DND-41 (cell line): ENCODE measurements around the gene ZMYND12.

Experiments
- ATAC-seq: fragments of 200-7000 bp; cut with Tn5 transposase; 3 replicates; pipeline ENCODE4 v1.9.1; 2021; ENCODE audit warnings: low read depth; ENCODE audit not compliant: insufficient read depth
- DNase-seq: peaks from one replicate; pipeline ENCODE4 v3.0.0-alpha.2; 2020
- H2AFZ ChIP-seq: 2 replicates; pipeline ENCODE4 v1.6.0; 2012; ENCODE audit warnings: low read depth, low read length
- H3K27ac ChIP-seq: 2 replicates; pipeline ENCODE4 v1.5.1; 2012; ENCODE audit warnings: low read length, inconsistent platforms
- H3K27me3 ChIP-seq: fragments of 200-600 bp; sonication (generic); 2 replicates; pipeline ENCODE4 v1.6.0; 2012; ENCODE audit warnings: low read length, mild to moderate bottlenecking, inconsistent platforms; ENCODE audit not compliant: insufficient read depth, poor library complexity
- H3K36me3 ChIP-seq: 2 replicates; pipeline ENCODE4 v1.5.1; 2012; ENCODE audit warnings: low read length, inconsistent platforms; ENCODE audit not compliant: insufficient read depth
- H3K4me1 ChIP-seq: 2 replicates; pipeline ENCODE4 v1.5.1; 2012; ENCODE audit warnings: mild to moderate bottlenecking, low read length; ENCODE audit not compliant: insufficient read depth
- H3K4me2 ChIP-seq: 2 replicates; pipeline ENCODE4 v1.6.0; 2012; ENCODE audit warnings: mild to moderate bottlenecking, moderate library complexity, low read length, inconsistent platforms; ENCODE audit not compliant: insufficient read depth
- H3K4me3 ChIP-seq, 2 experiments: fragments of 200-600 bp in 1 of 2; shearing (Covaris generic) in 1 of 2; 2 replicates each; pipeline ENCODE4 v1.5.1; 2012 to 2016; ENCODE audit warnings: inconsistent platforms in 2 of 2, low read length in 2 of 2, mild to moderate bottlenecking in 2 of 2, low read depth in 1 of 2, moderate library complexity in 1 of 2
- H3K79me2 ChIP-seq: 2 replicates; pipeline ENCODE4 v1.6.0; 2012; ENCODE audit warnings: low read length, inconsistent platforms; ENCODE audit not compliant: insufficient read depth
- H3K9ac ChIP-seq: 2 replicates; pipeline ENCODE4 v1.6.0; 2012; ENCODE audit warnings: low read depth, mild to moderate bottlenecking, inconsistent platforms, low read length, moderate library complexity
- H3K9me3 ChIP-seq: 2 replicates; pipeline ENCODE4 v1.5.1; 2012; ENCODE audit warnings: low read length, moderate library complexity, mild to moderate bottlenecking, inconsistent platforms; ENCODE audit not compliant: insufficient read depth, severe bottlenecking
- H4K20me1 ChIP-seq: 2 replicates; pipeline ENCODE4 v1.6.0; 2012; ENCODE audit warnings: low read length; ENCODE audit not compliant: insufficient read depth
- EZH2 ChIP-seq: IDR thresholded peaks from 3 replicates; pipeline ENCODE4 v1.6.1; 2012; ENCODE audit warnings: borderline replicate concordance, low read depth, mild to moderate bottlenecking, moderate library complexity, low read length, inconsistent platforms; ENCODE audit not compliant: severe bottlenecking
- TF ChIP-seq, protein P1 (sequence below): IDR thresholded peaks from 2 replicates; pipeline ENCODE4 v1.5.1; 2012; ENCODE audit warnings: borderline replicate concordance, low read length, moderate library complexity, mild to moderate bottlenecking; ENCODE audit not compliant: poor library complexity, severe bottlenecking; ENCODE audit errors: extremely low read depth

The ZMYND12 gene

DNA sequence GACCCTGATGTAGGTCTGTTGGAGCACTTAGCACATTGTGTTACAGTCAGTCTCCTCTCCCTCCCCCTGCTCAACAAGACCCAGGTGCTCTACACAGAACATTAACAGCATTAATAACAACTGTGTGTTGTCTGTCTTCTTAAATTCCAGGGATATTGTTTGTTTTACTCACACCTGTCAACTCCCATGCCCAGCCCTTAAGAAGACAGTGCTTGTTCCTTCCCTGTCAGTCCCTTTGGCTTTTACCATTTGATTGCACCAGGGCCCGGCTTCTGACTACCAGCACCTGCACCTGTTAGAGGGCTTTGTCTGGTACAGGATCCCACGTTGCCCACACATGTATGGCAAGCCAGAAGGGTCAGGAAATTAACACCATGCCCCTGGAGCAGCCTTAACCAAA lies 63.6 kb downstream of the ZMYND12 start:
- Histone ChIP-seq H3K27ac (no peak overlapping the region), H3K4me1 (no peaks in the 10 kb centered on the region), H3K36me3 (no peaks in the 10 kb centered on the region), H3K79me2 (no peaks in the 10 kb centered on the region), H3K4me3 (no peak overlapping the region), H3K27me3 (no peaks in the 10 kb centered on the region), H2AFZ (no peak overlapping the region), H4K20me1 (no peaks in the 10 kb centered on the region), H3K9ac (no peak overlapping the region), H3K4me2 (no peak overlapping the region), H3K9me3 (no peaks in the 10 kb centered on the region)
- ATAC-seq (no peak), DNase-seq (no peak)
- TF ChIP-seq EZH2 = no peak
- TF ChIP-seq, protein P1, sequence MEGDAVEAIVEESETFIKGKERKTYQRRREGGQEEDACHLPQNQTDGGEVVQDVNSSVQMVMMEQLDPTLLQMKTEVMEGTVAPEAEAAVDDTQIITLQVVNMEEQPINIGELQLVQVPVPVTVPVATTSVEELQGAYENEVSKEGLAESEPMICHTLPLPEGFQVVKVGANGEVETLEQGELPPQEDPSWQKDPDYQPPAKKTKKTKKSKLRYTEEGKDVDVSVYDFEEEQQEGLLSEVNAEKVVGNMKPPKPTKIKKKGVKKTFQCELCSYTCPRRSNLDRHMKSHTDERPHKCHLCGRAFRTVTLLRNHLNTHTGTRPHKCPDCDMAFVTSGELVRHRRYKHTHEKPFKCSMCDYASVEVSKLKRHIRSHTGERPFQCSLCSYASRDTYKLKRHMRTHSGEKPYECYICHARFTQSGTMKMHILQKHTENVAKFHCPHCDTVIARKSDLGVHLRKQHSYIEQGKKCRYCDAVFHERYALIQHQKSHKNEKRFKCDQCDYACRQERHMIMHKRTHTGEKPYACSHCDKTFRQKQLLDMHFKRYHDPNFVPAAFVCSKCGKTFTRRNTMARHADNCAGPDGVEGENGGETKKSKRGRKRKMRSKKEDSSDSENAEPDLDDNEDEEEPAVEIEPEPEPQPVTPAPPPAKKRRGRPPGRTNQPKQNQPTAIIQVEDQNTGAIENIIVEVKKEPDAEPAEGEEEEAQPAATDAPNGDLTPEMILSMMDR = no peak

DNA sequence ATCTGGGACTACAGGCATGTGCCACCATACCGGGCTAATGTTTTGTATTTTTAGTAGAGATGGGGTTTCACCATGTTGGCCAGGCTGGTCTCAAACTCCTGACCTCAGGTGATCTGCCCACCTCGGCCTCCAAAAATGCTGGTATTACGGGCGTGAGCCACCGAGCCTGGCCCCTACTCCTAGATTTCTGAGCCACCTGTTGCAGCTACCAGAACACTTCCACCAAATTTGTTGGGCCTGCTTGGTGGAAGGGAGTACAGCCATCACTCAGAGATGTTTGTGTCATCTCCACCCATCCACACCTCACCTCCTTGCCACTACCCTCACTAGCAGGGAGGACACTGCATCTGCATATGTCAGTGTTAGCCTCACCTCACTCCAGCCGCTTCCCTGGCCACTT lies 69.8 kb downstream of the ZMYND12 start:
- Histone ChIP-seq H4K20me1 (no peaks in the 10 kb centered on the region), H3K9ac (no peak overlapping the region), H3K4me3 (no peak overlapping the region), H3K4me1 (peaks cover 12% of the 10 kb centered on the region), H3K4me2 (no peak overlapping the region), H3K9me3 (no peaks in the 10 kb centered on the region), H3K79me2 (no peaks in the 10 kb centered on the region), H3K36me3 (no peaks in the 10 kb centered on the region), H3K27me3 (peaks cover 5% of the 10 kb centered on the region), H2AFZ (no peak overlapping the region), H3K27ac (no peak overlapping the region)
- ATAC-seq (no peak), DNase-seq (no peak)
- TF ChIP-seq, protein P1 = no peak
- no peak for TF ChIP-seq EZH2

GRCh38 chr1:42385283-42385682 lies 70.5 kb downstream of the ZMYND12 start:
- ATAC-seq (no peak), DNase-seq (no peak)
- Histone ChIP-seq H3K4me1 (peaks cover 16% of the 10 kb centered on the region), H4K20me1 (no peaks in the 10 kb centered on the region), H2AFZ (no peak overlapping the region), H3K27me3 (peaks cover 9% of the 10 kb centered on the region), H3K36me3 (no peaks in the 10 kb centered on the region; the same call in 1 of the 2 replicates), H3K9ac (no peak overlapping the region), H3K4me2 (no peak overlapping the region), H3K4me3 (no peak overlapping the region), H3K79me2 (no peaks in the 10 kb centered on the region), H3K27ac (no peak overlapping the region), H3K9me3 (no peaks in the 10 kb centered on the region)
- TF ChIP-seq, protein P1 = no peak
- no peak for TF ChIP-seq EZH2

DNA sequence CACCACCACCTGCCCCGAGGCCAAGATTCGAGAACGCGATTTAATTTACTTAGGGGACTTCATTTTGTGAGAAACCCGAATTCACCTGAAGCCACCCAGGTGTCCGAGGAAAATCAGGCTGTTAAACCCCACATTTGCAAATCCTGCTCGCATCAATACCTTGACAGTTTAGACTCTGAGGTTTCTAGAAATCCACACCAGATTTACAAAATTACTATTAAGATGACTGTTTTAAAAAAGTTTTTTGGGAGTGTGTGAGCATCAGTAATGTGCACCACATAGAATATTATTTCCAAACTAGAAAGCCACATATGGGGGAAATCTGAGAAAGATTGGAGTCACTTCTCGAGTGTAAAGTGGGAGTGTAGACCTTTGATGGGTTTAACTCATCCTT lies 74.5 kb downstream of the ZMYND12 start:
- Histone ChIP-seq H3K9ac (peak overlapping the region; percentile 71), H3K36me3 (no peaks in the 10 kb centered on the region; the same call in 1 of the 2 replicates), H2AFZ (peak overlapping the region; percentile 97), H3K4me1 (peaks cover 24% of the 10 kb centered on the region), H3K27me3 (peaks cover 16% of the 10 kb centered on the region), H3K27ac (peak overlapping the region; percentile 36; the same call in 1 of the 2 replicates), H3K9me3 (no peaks in the 10 kb centered on the region), H3K4me3 (peak overlapping the region; percentile 47 to 95), H3K79me2 (no peaks in the 10 kb centered on the region), H3K4me2 (peak overlapping the region; percentile 97), H4K20me1 (no peaks in the 10 kb centered on the region)
- no peak for ATAC-seq
- TF ChIP-seq EZH2 = no peak
- TF ChIP-seq, protein P1 = no peak
- DNase-seq = no peak
